CD4-positive, alpha-beta memory T cell (primary cell): ENCODE measurements around the gene WNT1. TPM values are rescaled to one million over a fixed set of nuclear protein-coding genes. Genes with fewer than 3 reads are reported as not detected.

ENCODE experiments used
- CTCF ChIA-PET: fragments of 350-600 bp; sonication (Branson Sonifier 250); formaldehyde crosslinking; loops from one replicate; lab custom pipeline; 2021; ENCODE audit warnings: inconsistent platforms; ENCODE audit not compliant: partially characterized antibody; lab: Charles Lee
- POLR2A ChIA-PET: fragments of 350-600 bp; sonication (Branson Sonifier 250); formaldehyde crosslinking; loops from one replicate; lab custom pipeline; 2021; ENCODE audit not compliant: partially characterized antibody; lab: Charles Lee
- DNase-seq, 5 donors: peaks; one replicate each; pipeline versions ENCODE4 v3.0.0 to v3.0.0-alpha.2; 2020 to 2022; ENCODE audit warnings: mixed read lengths in 1 of 5
- H3K27ac ChIP-seq: one replicate; pipeline ENCODE4 v1.7.0; 2013; ENCODE audit warnings: low read depth, low read length
- H3K27me3 ChIP-seq: 2 replicates; pipeline ENCODE4 v1.7.0; 2013; ENCODE audit warnings: mild to moderate bottlenecking, low read length, moderate library complexity; ENCODE audit not compliant: insufficient read depth
- H3K36me3 ChIP-seq: 2 replicates; pipeline ENCODE4 v1.7.0; 2013; ENCODE audit warnings: mild to moderate bottlenecking, low read length, moderate library complexity; ENCODE audit not compliant: insufficient read depth
- H3K4me1 ChIP-seq: 2 replicates; pipeline ENCODE4 v1.7.0; 2013; ENCODE audit warnings: mild to moderate bottlenecking, low read length, moderate library complexity; ENCODE audit not compliant: insufficient read depth
- H3K4me3 ChIP-seq, 2 donors: one replicate each; pipeline ENCODE4 v1.7.0; 2013; ENCODE audit warnings: low read length in 2 of 2, mild to moderate bottlenecking in 1 of 2
- H3K9me3 ChIP-seq, 2 donors: one replicate each; pipeline ENCODE4 v1.7.0; 2013; ENCODE audit warnings: low read length in 2 of 2, control low read depth in 1 of 2; ENCODE audit not compliant: control insufficient read depth in 1 of 2
- H3K27ac Mint-ChIP-seq, 7 donors: one replicate each; pipeline ENCODE4 v1.8.0; 2020 to 2021; ENCODE audit warnings: mixed read lengths in 7 of 7, mild to moderate bottlenecking in 6 of 7, inconsistent platforms in 3 of 7, moderate library complexity in 3 of 7
- H3K27me3 Mint-ChIP-seq, 2 donors: one replicate each; pipeline ENCODE4 v1.8.0; 2020 to 2021; ENCODE audit warnings: mixed read lengths in 2 of 2
- H3K36me3 Mint-ChIP-seq, 2 donors: one replicate each; pipeline ENCODE4 v1.8.0; 2020 to 2021; ENCODE audit warnings: mixed read lengths in 2 of 2, inconsistent platforms in 1 of 2, mild to moderate bottlenecking in 1 of 2
- H3K4me1 Mint-ChIP-seq, 4 donors: one replicate each; pipeline ENCODE4 v1.8.0; 2020 to 2021; ENCODE audit warnings: mixed read lengths in 4 of 4, mild to moderate bottlenecking in 1 of 4
- H3K4me3 Mint-ChIP-seq, 8 donors: one replicate each; pipeline ENCODE4 v1.8.0; 2020 to 2021; ENCODE audit warnings: mixed read lengths in 8 of 8, mild to moderate bottlenecking in 7 of 8, moderate library complexity in 6 of 8, inconsistent platforms in 3 of 8
- H3K9me3 Mint-ChIP-seq, 8 donors: one replicate each; pipeline ENCODE4 v1.8.0; 2020 to 2021; ENCODE audit warnings: mixed read lengths in 8 of 8, mild to moderate bottlenecking in 5 of 8, inconsistent platforms in 3 of 8, moderate library complexity in 1 of 8
- intact Hi-C: fragments of 100-400 bp; cut with micrococcal nuclease; formaldehyde crosslinking; loops from one replicate; pipeline ENCODE4 v1.15.1; 2023
- polyA plus RNA-seq, 2 donors: library from polyadenylated mRNA; unstranded; fragments of 300-500 nt; fragmentation: Illumina TruSeq; gene quantifications; one replicate each; pipeline ENCODE4 v1.2.3, GENCODE V29; 2021
- total RNA-seq, 2 experiments: library from RNA; stranded (reverse); gene quantifications; one replicate each; pipeline ENCODE4 v1.2.3, GENCODE V29; 2021

The WNT1 gene
- total and polyA plus RNA-seq, 4 experiments from 2014 or later, result 0.55 to 2.8 (median 1.4) TPM

GRCh38 chr12:49027846-49028555, 49.9 kb downstream of the WNT1 start:
- Histone ChIP-seq H3K27ac (no peak overlapping the region), H3K27me3 (no peaks in the 10 kb centered on the region), H3K36me3 (peaks cover 58% of the 10 kb centered on the region), H3K4me3 (no peak overlapping the region), H3K4me1 (no peaks in the 10 kb centered on the region), H3K9me3 (no peaks in the 10 kb centered on the region)
- Mint-ChIP-seq H3K9me3 (no peaks in the 10 kb centered on the region), H3K27me3 (no peaks in the 10 kb centered on the region), H3K4me1 (peaks cover 0 to 3% (median 0%) of the 10 kb centered on the region in 4 donors), H3K36me3 (peaks cover 25 to 66% of the 10 kb centered on the region in 2 donors), H3K4me3 (no peak overlapping the region), H3K27ac (peak overlapping the region; percentile 9 to 78 (median 57))
- DNase-seq, result no peak
- ChIA-PET CTCF (interaction anchor here (1.3 to 1.9 kb wide), 2 partner anchors 16 to 40 kb away, joined by 4 to 5 read pairs; no protein-coding TSS in a partner anchor), POLR2A (interaction anchor here (0.8 to 1.1 kb wide), 2 partner anchors 10 to 18 kb away, joined by 3 read pairs; no protein-coding TSS in a partner anchor)
- intact Hi-C loops, result no loop called here

GRCh38 chr12:49028666-49029275, 50.6 kb downstream of the WNT1 start:
- Mint-ChIP-seq H3K4me1 (peaks cover 0 to 3% (median 0%) of the 10 kb centered on the region in 4 donors), H3K4me3 (peak overlapping the region in 1 of 8 donors; percentile 10), H3K36me3 (peaks cover 28 to 64% of the 10 kb centered on the region in 2 donors), H3K9me3 (no peaks in the 10 kb centered on the region), H3K27ac (peak overlapping the region in 3 of 7 donors; percentile 22 to 66 (median 59)), H3K27me3 (no peaks in the 10 kb centered on the region)
- POLR2A ChIA-PET, result interaction anchor here (0.8 to 1.9 kb wide), 2 partner anchors 8 to 19 kb away, joined by 3 to 9 read pairs; no protein-coding TSS in a partner anchor
- DNase-seq, result no peak
- Histone ChIP-seq H3K27ac (no peak overlapping the region), H3K9me3 (no peaks in the 10 kb centered on the region), H3K27me3 (no peaks in the 10 kb centered on the region), H3K4me1 (no peaks in the 10 kb centered on the region), H3K36me3 (peaks cover 64% of the 10 kb centered on the region), H3K4me3 (no peak overlapping the region)
- intact Hi-C loops, result no loop called here
- CTCF ChIA-PET, result interaction anchor here (1.3 to 2.2 kb wide), 4 partner anchors 15 to 214 kb away, joined by 3 to 14 read pairs (median 4); no protein-coding TSS in a partner anchor

- Histone ChIP-seq H3K36me3 (peaks cover 67% of the 10 kb centered on the region), H3K9me3 (no peaks in the 10 kb centered on the region), H3K4me3 (no peak overlapping the region), H3K27ac (no peak overlapping the region), H3K27me3 (no peaks in the 10 kb centered on the region), H3K4me1 (no peaks in the 10 kb centered on the region)
- intact Hi-C loops, result no loop called here
- H3K4me1 Mint-ChIP-seq, result peaks cover 0 to 3% (median 0%) of the 10 kb centered on the region in 4 donors
- H3K27me3 Mint-ChIP-seq, result no peaks in the 10 kb centered on the region
- CTCF ChIA-PET, result interaction anchor here (1.4 to 2.2 kb wide), 6 partner anchors 10 to 215 kb away, joined by 3 to 14 read pairs (median 6); no protein-coding TSS in a partner anchor
- DNase-seq, result no peak
- H3K27ac Mint-ChIP-seq, result peak overlapping the region in 4 of 7 donors; percentile 16 to 78 (median 53)
- H3K4me3 Mint-ChIP-seq, result no peak overlapping the region
- H3K36me3 Mint-ChIP-seq, result peaks cover 22 to 66% of the 10 kb centered on the region in 2 donors
- POLR2A ChIA-PET, result interaction anchor here (0.9 to 1.9 kb wide), 3 partner anchors 9 to 18 kb away, joined by 3 to 9 read pairs (median 6); no protein-coding TSS in a partner anchor
- no peaks in the 10 kb centered on the region for H3K9me3 Mint-ChIP-seq
These were observed 52.0 kb downstream of the WNT1 start for GRCh38 chr12:49030119-49030518.

- Histone ChIP-seq H3K27ac (no peak overlapping the region), H3K4me1 (no peaks in the 10 kb centered on the region), H3K4me3 (no peak overlapping the region), H3K27me3 (no peaks in the 10 kb centered on the region), H3K9me3 (no peaks in the 10 kb centered on the region), H3K36me3 (peaks cover 59% of the 10 kb centered on the region)
- peak overlapping the region in 1 of 8 donors; percentile 61 for H3K4me3 Mint-ChIP-seq
- peaks cover 0 to 4% (median 0%) of the 10 kb centered on the region in 4 donors for H3K4me1 Mint-ChIP-seq
- intact Hi-C loops, result no loop called here
- peaks cover 20 to 65% of the 10 kb centered on the region in 2 donors for H3K36me3 Mint-ChIP-seq
- H3K9me3 Mint-ChIP-seq, result no peaks in the 10 kb centered on the region
- ChIA-PET CTCF (interaction anchor here (0.8 to 2.2 kb wide), 6 partner anchors 11 to 43 kb away, joined by 4 to 14 read pairs (median 6); no protein-coding TSS in a partner anchor), POLR2A (interaction anchor here (1.9 kb wide), 2 partner anchors 8 to 10 kb away, joined by 6 to 9 read pairs; no protein-coding TSS in a partner anchor)
- DNase-seq, result no peak
- H3K27ac Mint-ChIP-seq, result peak overlapping the region in 4 of 7 donors; percentile 31 to 75 (median 48)
- H3K27me3 Mint-ChIP-seq, result no peaks in the 10 kb centered on the region
These were observed 52.8 kb downstream of the WNT1 start for GRCh38 chr12:49030714-49031572.

- Mint-ChIP-seq H3K4me3 (no peak overlapping the region), H3K27ac (peak overlapping the region in 1 of 7 donors; percentile 46), H3K27me3 (no peaks in the 10 kb centered on the region), H3K4me1 (peaks cover 0 to 6% (median 0%) of the 10 kb centered on the region in 4 donors), H3K9me3 (no peaks in the 10 kb centered on the region), H3K36me3 (peaks cover 18 to 64% of the 10 kb centered on the region in 2 donors)
- ChIA-PET POLR2A (interaction anchor here (1.1 kb wide), 1 partner anchor 12 kb away, joined by 3 read pairs; no protein-coding TSS in a partner anchor), CTCF (interaction anchor here (0.8 kb wide), 1 partner anchor 12 kb away, joined by 4 read pairs; no protein-coding TSS in a partner anchor)
- DNase-seq, result no peak
- Histone ChIP-seq H3K4me3 (no peak overlapping the region), H3K27me3 (no peaks in the 10 kb centered on the region), H3K27ac (no peak overlapping the region), H3K36me3 (peaks cover 54% of the 10 kb centered on the region), H3K4me1 (no peaks in the 10 kb centered on the region), H3K9me3 (no peaks in the 10 kb centered on the region)
- intact Hi-C loops, result no loop called here
These were observed 53.5 kb downstream of the WNT1 start for GRCh38 chr12:49031573-49032161.
